GM21619 (cell line): ENCODE data around the gene SHLD2.
"Not testable (repeated sequence)": the region's sequence is repeated elsewhere in the genome, so short reads cannot be mapped to it uniquely, and the experiment has no call there.

ENCODE experiments used
- ATAC-seq: cut with Tn5 transposase; IDR thresholded peaks from one replicate; pipeline ENCODE4 v1.9.1; 2021; ENCODE audit not compliant: unreplicated experiment

The SHLD2 gene

GRCh38 chr10:87083576-87084290, 11.3 kb upstream of the SHLD2 start:
- peak; percentile 30 for ATAC-seq

GRCh38 chr10:87084291-87084782, 10.7 kb upstream of the SHLD2 start:
- ATAC-seq = peak; percentile 70

GRCh38 chr10:87085537-87085936, 9.5 kb upstream of the SHLD2 start:
- ATAC-seq = no peak

GRCh38 chr10:87089746-87090145, 5.3 kb upstream of the SHLD2 start:
- no peak for ATAC-seq

GRCh38 chr10:87090779-87091178, 4.2 kb upstream of the SHLD2 start:
- ATAC-seq = no peak

GRCh38 chr10:87092376-87092860, 2.6 kb upstream of the SHLD2 start:
- no peak for ATAC-seq

GRCh38 chr10:87092861-87093631, 2.0 kb upstream of the SHLD2 start:
- peak; percentile 15 for ATAC-seq

- ATAC-seq = peak; percentile 23
Observed at GRCh38 chr10:87093632-87094372, 1.2 kb upstream of the SHLD2 start.

- peak; percentile 49 for ATAC-seq
Observed at GRCh38 chr10:87095236-87095945, 385 bp downstream of the SHLD2 start.

- no peak for ATAC-seq
Observed at GRCh38 chr10:87101996-87102395, 7.0 kb downstream of the SHLD2 start.

GRCh38 chr10:87104727-87105126, 9.7 kb downstream of the SHLD2 start:
- not testable (repeated sequence) for ATAC-seq

- ATAC-seq = no peak
Observed at GRCh38 chr10:87105446-87106124, 10.6 kb downstream of the SHLD2 start.

GRCh38 chr10:87118122-87118521, 23.1 kb downstream of the SHLD2 start:
- not testable (repeated sequence) for ATAC-seq

- ATAC-seq = not testable (repeated sequence)
Observed at GRCh38 chr10:87119029-87119428, 24.0 kb downstream of the SHLD2 start.

- not testable (repeated sequence) for ATAC-seq
Observed at GRCh38 chr10:87123351-87123750, 28.3 kb downstream of the SHLD2 start.

- ATAC-seq = not testable (repeated sequence)
Observed at GRCh38 chr10:87127048-87127447, 32.0 kb downstream of the SHLD2 start.

- not testable (repeated sequence) for ATAC-seq
Observed at GRCh38 chr10:87127607-87128156, 32.7 kb downstream of the SHLD2 start.

- not testable (repeated sequence) for ATAC-seq
Observed at GRCh38 chr10:87132176-87132575, 37.2 kb downstream of the SHLD2 start.

GRCh38 chr10:87133936-87134335, 38.9 kb downstream of the SHLD2 start:
- not testable (repeated sequence) for ATAC-seq

GRCh38 chr10:87134440-87134839, 39.4 kb downstream of the SHLD2 start:
- not testable (repeated sequence) for ATAC-seq
